CD4-positive, alpha-beta T cell (primary cell): ENCODE results near the gene DVL2. TPM values are rescaled to one million over a fixed set of nuclear protein-coding genes. Genes with fewer than 3 reads are reported as not detected.

ENCODE experiments used
- ATAC-seq: fragments of 200-7000 bp; cut with Tn5 transposase; one replicate; pipeline ENCODE4 v1.10.0; 2022; ENCODE audit warnings: mild to moderate bottlenecking; ENCODE audit not compliant: poor library complexity
- CTCF ChIA-PET: fragments of 350-600 bp; sonication (Branson Sonifier 250); formaldehyde crosslinking; loops from one replicate; lab custom pipeline; 2021; ENCODE audit warnings: antibody characterized with exemption, inconsistent platforms; lab: Charles Lee
- POLR2A ChIA-PET: fragments of 350-600 bp; sonication (Branson Sonifier 250); formaldehyde crosslinking; loops from one replicate; lab custom pipeline; 2021; ENCODE audit warnings: antibody characterized with exemption, inconsistent platforms; lab: Charles Lee
- DNase-seq, 14 experiments: peaks; one replicate each; pipeline ENCODE4 v3.0.0-alpha.2; 2013 to 2020; ENCODE audit warnings: mixed read lengths in 2 of 14
- H3K27ac ChIP-seq, 2 donors: one replicate each; pipeline versions ENCODE4 v1.5.1 to v1.7.0; 2013; ENCODE audit warnings: low read length in 2 of 2, low read depth in 1 of 2, mild to moderate bottlenecking in 1 of 2
- H3K27me3 ChIP-seq, 2 experiments: 1 replicate in 1 of 2; 2 replicates in 1 of 2; pipeline versions ENCODE4 v1.6.1 to v1.7.0; 2013; ENCODE audit warnings: low read length in 2 of 2, control low read depth in 1 of 2, mild to moderate bottlenecking in 1 of 2, moderate library complexity in 1 of 2; ENCODE audit not compliant: insufficient read depth in 2 of 2, control insufficient read depth in 1 of 2
- H3K36me3 ChIP-seq: one replicate; pipeline ENCODE4 v1.6.1; 2013; ENCODE audit warnings: low read length, control low read depth; ENCODE audit not compliant: insufficient read depth
- H3K4me1 ChIP-seq: one replicate; pipeline ENCODE4 v1.6.1; 2013; ENCODE audit warnings: low read length, control low read depth; ENCODE audit not compliant: insufficient read depth
- H3K4me3 ChIP-seq: one replicate; pipeline ENCODE4 v1.5.1; 2013; ENCODE audit warnings: mild to moderate bottlenecking, low read length, moderate library complexity
- H3K9me3 ChIP-seq, 2 experiments: 1 replicate in 1 of 2; 2 replicates in 1 of 2; pipeline versions ENCODE4 v1.6.1 to v1.7.0; 2013; ENCODE audit warnings: low read length in 2 of 2, mild to moderate bottlenecking in 2 of 2, control low read depth in 1 of 2, moderate library complexity in 1 of 2; ENCODE audit not compliant: control insufficient read depth in 1 of 2, insufficient read depth in 1 of 2
- H3K27ac Mint-ChIP-seq: one replicate; pipeline ENCODE4 v1.8.0; 2020; ENCODE audit warnings: mixed read lengths
- H3K27me3 Mint-ChIP-seq: one replicate; pipeline ENCODE4 v1.8.0; 2021; ENCODE audit warnings: mixed read lengths
- H3K36me3 Mint-ChIP-seq: one replicate; pipeline ENCODE4 v1.8.0; 2021; ENCODE audit warnings: low read depth, mixed read lengths
- H3K4me1 Mint-ChIP-seq: one replicate; pipeline ENCODE4 v1.8.0; 2021; ENCODE audit warnings: low read depth, mixed read lengths
- H3K4me3 Mint-ChIP-seq: one replicate; pipeline ENCODE4 v1.8.0; 2020; ENCODE audit warnings: mild to moderate bottlenecking, mixed read lengths
- H3K9me3 Mint-ChIP-seq: one replicate; pipeline ENCODE4 v1.8.0; 2020; ENCODE audit warnings: mixed read lengths
- CTCF ChIP-seq: fragments of 200-600 bp; IDR thresholded peaks from one replicate; pipeline ENCODE4 v1.8.0; 2022; ENCODE audit warnings: antibody characterized with exemption, mild to moderate bottlenecking
- intact Hi-C, 2 experiments: fragments of 100-400 bp; cut with DNase I in 1 of 2; cut with micrococcal nuclease in 1 of 2; formaldehyde crosslinking; loops; one replicate each; pipeline versions ENCODE4 v1.15.1 to v1.9.0; 2023 to 2025; cut with DNase I, micrococcal nuclease
- total RNA-seq, 174 experiments: library from RNA in 2 of 174; stranded (reverse) in 2 of 174; gene quantifications; one replicate each; pipeline ENCODE4 v1.2.3 and lab custom pipeline; 2021 to 2026

The DVL2 gene
- total RNA-seq, 2 experiments from 2014 or later = 40.9 to 41.3 TPM

- H3K4me3 ChIP-seq = peak overlapping the region; percentile 70
- peaks cover 47% of the 10 kb centered on the region for H3K4me1 Mint-ChIP-seq
- intact Hi-C loops = loop anchor here (1.0 to 5.0 kb wide), 3 partner anchors 17 to 87 kb away; partner anchors contain the start of gene EIF5A (in 1 of the 2)
- H3K27ac Mint-ChIP-seq = peak overlapping the region; percentile 72
- H3K9me3 ChIP-seq = no peaks in the 10 kb centered on the region
- H3K27ac ChIP-seq = peak overlapping the region; percentile 72 to 79
- H3K27me3 ChIP-seq = no peaks in the 10 kb centered on the region
- H3K4me1 ChIP-seq = peaks cover 55% of the 10 kb centered on the region
- DNase-seq = peak in 13 of 14 experiments; percentile 44 to 81 (median 62)
- ATAC-seq = peak; percentile 62
- H3K36me3 Mint-ChIP-seq = peaks cover 25% of the 10 kb centered on the region
- peak overlapping the region; percentile 95 for H3K4me3 Mint-ChIP-seq
- H3K27me3 Mint-ChIP-seq = no peaks in the 10 kb centered on the region
- H3K9me3 Mint-ChIP-seq = no peaks in the 10 kb centered on the region
- POLR2A ChIA-PET = interaction anchor here (0.6 to 13.1 kb wide), 7 partner anchors 17 to 258 kb away, joined by 3 to 234 read pairs (median 6); partner anchors contain the start of genes CTDNEP1, DVL2, ELP5 and GABARAP
- CTCF ChIA-PET = interaction anchor here (0.6 to 3.4 kb wide), 22 partner anchors 11 to 175 kb away, joined by 3 to 31 read pairs (median 4); partner anchors contain the start of genes ACAP1, CTDNEP1, DVL2 and ELP5
- H3K36me3 ChIP-seq = peaks cover 41% of the 10 kb centered on the region
- TF ChIP-seq CTCF = peak; percentile 45
Measured at GRCh38 chr17:7220593-7221277, 13.6 kb downstream of the DVL2 start.

GRCh38 chr17:7219812-7220592, 14.3 kb downstream of the DVL2 start, which contains the start of the genes ACADVL and DLG4:
Gene ACADVL, plus strand, starts transcription at chr17:7219938. Its CDS starts 47 bp downstream, at chr17:7219985.
Gene DLG4, minus strand, starts transcription at chr17:7219836.
- ATAC-seq = peak; percentile 50
- no peaks in the 10 kb centered on the region for H3K9me3 Mint-ChIP-seq
- Histone ChIP-seq H3K27me3 (no peaks in the 10 kb centered on the region), H3K4me3 (peak within 1 kb of the TSS; percentile 70), H3K4me1 (peaks cover 61% of the 10 kb centered on the region), H3K36me3 (peaks cover 35% of the 10 kb centered on the region), H3K9me3 (no peaks in the 10 kb centered on the region), H3K27ac (peak within 1 kb of the TSS; percentile 75 to 79)
- peak; percentile 53 to 86 (median 74) for DNase-seq
- H3K4me3 Mint-ChIP-seq = peak within 1 kb of the TSS; percentile 95
- ChIA-PET POLR2A (interaction anchor here (0.6 to 13.1 kb wide), 14 partner anchors 14 to 1801 kb away, joined by 3 to 234 read pairs (median 4); partner anchors contain the start of genes CTDNEP1, DVL2, ELP5 and GABARAP), CTCF (interaction anchor here (0.5 to 3.4 kb wide), 19 partner anchors 14 to 174 kb away, joined by 3 to 31 read pairs (median 4); partner anchors contain the start of genes ACAP1, DVL2, GABARAP and NEURL4)
- peaks cover 54% of the 10 kb centered on the region for H3K4me1 Mint-ChIP-seq
- H3K27me3 Mint-ChIP-seq = no peaks in the 10 kb centered on the region
- H3K27ac Mint-ChIP-seq = peak within 1 kb of the TSS; percentile 76
- peaks cover 17% of the 10 kb centered on the region for H3K36me3 Mint-ChIP-seq
- intact Hi-C loops = loop anchor here (1.0 to 5.0 kb wide), 4 partner anchors 17 to 87 kb away; partner anchors contain the start of genes CTDNEP1 (in 1 of the 2), EIF5A (in 1 of the 2) and ELP5 (in 1 of the 2)
- TF ChIP-seq CTCF = no peak
